Karpas-422 (cell line): ENCODE measurements around the gene PRSS1. TPM values are rescaled to one million over a fixed set of nuclear protein-coding genes. Genes with fewer than 3 reads are reported as not detected.
"Not testable (repeated sequence)": the region's sequence is repeated elsewhere in the genome, so short reads cannot be mapped to it uniquely, and the experiment has no call there.

Experiments used
- DNase-seq: peaks from one replicate; pipeline ENCODE4 v3.0.0-alpha.2; 2015
- H2AFZ ChIP-seq: fragments of 200-600 bp; sonication (generic); 2 replicates; pipeline ENCODE4 v1.6.1; 2014; ENCODE audit warnings: antibody characterized with exemption, low read length, mixed read lengths
- H3K27ac ChIP-seq: fragments of 200-600 bp; sonication (generic); 2 replicates; pipeline ENCODE4 v1.5.1; 2014; ENCODE audit warnings: mild to moderate bottlenecking, low read length, moderate library complexity
- H3K27me3 ChIP-seq: fragments of 200-600 bp; sonication (generic); 2 replicates; pipeline ENCODE4 v1.6.1; 2014; ENCODE audit warnings: low read length, mixed read lengths
- H3K36me3 ChIP-seq: fragments of 200-600 bp; sonication (generic); 2 replicates; pipeline ENCODE4 v1.6.1; 2014; ENCODE audit warnings: low read length, mixed read lengths; ENCODE audit not compliant: insufficient read depth
- H3K4me1 ChIP-seq: fragments of 200-600 bp; sonication (generic); 2 replicates; pipeline ENCODE4 v1.6.1; 2014; ENCODE audit warnings: mild to moderate bottlenecking, low read length, mixed read lengths
- H3K4me2 ChIP-seq: fragments of 200-600 bp; sonication (generic); 2 replicates; pipeline ENCODE4 v1.6.1; 2014; ENCODE audit warnings: low read length, low read depth, mild to moderate bottlenecking; ENCODE audit not compliant: poor library complexity, severe bottlenecking
- H3K4me3 ChIP-seq: fragments of 200-600 bp; sonication (generic); 2 replicates; pipeline ENCODE4 v1.5.1; 2014; ENCODE audit warnings: mild to moderate bottlenecking, antibody characterized with exemption, low read length, mixed read lengths
- H3K79me2 ChIP-seq: fragments of 200-600 bp; sonication (generic); 2 replicates; pipeline ENCODE4 v1.6.1; 2014; ENCODE audit warnings: mild to moderate bottlenecking, low read length, mixed read lengths
- H3K9ac ChIP-seq: fragments of 200-600 bp; sonication (generic); 2 replicates; pipeline ENCODE4 v1.6.0; 2014; ENCODE audit warnings: low read length
- H3K9me2 ChIP-seq: fragments of 200-600 bp; sonication (generic), shearing (Covaris generic); replicated peaks from 2 replicates; pipeline ENCODE4 v1.6.0; 2014; ENCODE audit warnings: mild to moderate bottlenecking, low read length, moderate library complexity; ENCODE audit not compliant: insufficient read depth
- H3K9me3 ChIP-seq: fragments of 300-700, 200-600 bp; sonication (generic); 2 replicates; pipeline ENCODE4 v1.6.1; 2014; ENCODE audit warnings: low read length, mixed read lengths
- H4K20me1 ChIP-seq: fragments of 200-600 bp; sonication (generic); 2 replicates; pipeline ENCODE4 v1.6.1; 2014; ENCODE audit warnings: mild to moderate bottlenecking, antibody characterized with exemption, low read length, low read depth; ENCODE audit not compliant: insufficient read depth
- total RNA-seq: library from RNA; depleted of rRNA; stranded (reverse); fragments of >200 nt; shearing (Covaris generic); gene quantifications from 2 replicates; pipeline ENCODE4 v1.2.3, GENCODE V29; 2014; ENCODE audit warnings: low replicate concordance; rRNA removed

The PRSS1 gene
- not detected in 2 replicates for total RNA-seq

DNA sequence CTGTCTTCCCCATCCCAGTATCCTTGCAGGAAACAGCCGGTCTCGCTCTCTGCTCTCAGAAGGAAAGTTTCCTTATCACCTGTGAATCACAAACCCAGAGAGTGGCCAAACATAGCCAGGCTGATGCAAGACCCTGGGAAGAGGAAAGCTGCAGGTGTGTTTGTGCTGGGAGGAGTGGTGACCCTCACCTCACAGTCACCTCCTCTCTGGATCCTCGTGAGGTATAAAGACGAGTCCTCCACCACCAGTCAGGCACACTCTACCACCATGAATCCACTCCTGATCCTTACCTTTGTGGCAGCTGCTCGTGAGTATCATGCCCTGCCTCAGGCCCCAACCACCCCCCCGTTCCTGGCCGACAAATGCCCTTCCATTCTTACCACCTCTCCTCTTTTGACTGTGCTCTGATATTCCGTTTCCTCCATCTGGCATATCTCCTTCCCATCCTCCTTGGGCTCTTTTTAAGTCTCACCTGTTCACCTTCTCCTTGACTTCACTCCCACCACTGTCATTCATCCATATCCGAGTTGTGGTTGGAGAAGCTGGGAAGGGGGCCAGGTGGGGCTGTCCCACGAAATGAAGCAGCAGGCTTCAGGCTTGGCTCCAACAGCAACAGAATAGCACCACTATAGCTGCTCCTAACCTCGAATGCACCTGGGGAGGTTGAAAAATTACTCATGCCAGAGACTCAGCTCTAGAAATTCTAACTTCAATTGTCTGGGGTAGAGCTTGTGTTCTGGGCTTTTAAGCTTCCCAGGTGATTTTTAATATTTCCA is at the start of gene PRSS1:
TSS of gene PRSS1 (plus strand) at position 255 of the 776 bp plus-strand sequence. CDS start at position 268, 13 bp downstream.
- DNase-seq: no peak
- no peaks in the 10 kb centered on the region for H3K9me3 ChIP-seq
- H3K27ac ChIP-seq: no peak within 1 kb of the TSS

DNA sequence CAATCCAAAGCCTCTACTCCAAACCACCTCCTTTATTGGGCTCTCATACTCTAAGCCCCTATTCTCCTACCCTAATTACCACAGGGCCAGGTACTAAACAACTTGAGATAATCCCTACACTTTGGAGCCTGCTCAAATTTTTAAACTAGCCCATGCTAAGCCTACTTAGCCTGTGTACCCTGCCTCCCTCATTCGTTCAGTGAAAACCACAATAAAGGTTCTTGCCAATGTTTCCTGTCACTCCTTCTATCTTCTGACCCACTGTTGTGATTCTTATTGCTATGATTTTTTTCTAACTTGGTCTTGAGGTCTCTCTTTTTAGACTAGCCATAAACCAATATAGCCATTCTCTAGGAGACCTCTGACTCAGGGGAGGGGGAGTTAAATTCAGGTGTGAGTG is 48.3 kb upstream of the PRSS1 start:
- not testable (repeated sequence) for H3K4me3 ChIP-seq, H3K9ac ChIP-seq, H3K4me1 ChIP-seq, H3K27ac ChIP-seq, H3K4me2 ChIP-seq, H3K9me2 ChIP-seq, H3K79me2 ChIP-seq, H4K20me1 ChIP-seq, H3K36me3 ChIP-seq, H3K27me3 ChIP-seq, H3K9me3 ChIP-seq, DNase-seq, H2AFZ ChIP-seq

More for the DNA sequence above, at the start of gene PRSS1:
- no peak within 1 kb of the TSS for H3K9ac ChIP-seq
- no peaks in the 10 kb centered on the region for H3K36me3 ChIP-seq
- H3K4me1 ChIP-seq: no peaks in the 10 kb centered on the region
- H3K9me2 ChIP-seq: no peaks in the 10 kb centered on the region
- no peaks in the 10 kb centered on the region for H3K27me3 ChIP-seq
- no peak within 1 kb of the TSS for H2AFZ ChIP-seq
- H3K79me2 ChIP-seq: no peaks in the 10 kb centered on the region
- H3K4me3 ChIP-seq: no peak within 1 kb of the TSS
- no peak within 1 kb of the TSS for H3K4me2 ChIP-seq
- no peaks in the 10 kb centered on the region for H4K20me1 ChIP-seq

DNA sequence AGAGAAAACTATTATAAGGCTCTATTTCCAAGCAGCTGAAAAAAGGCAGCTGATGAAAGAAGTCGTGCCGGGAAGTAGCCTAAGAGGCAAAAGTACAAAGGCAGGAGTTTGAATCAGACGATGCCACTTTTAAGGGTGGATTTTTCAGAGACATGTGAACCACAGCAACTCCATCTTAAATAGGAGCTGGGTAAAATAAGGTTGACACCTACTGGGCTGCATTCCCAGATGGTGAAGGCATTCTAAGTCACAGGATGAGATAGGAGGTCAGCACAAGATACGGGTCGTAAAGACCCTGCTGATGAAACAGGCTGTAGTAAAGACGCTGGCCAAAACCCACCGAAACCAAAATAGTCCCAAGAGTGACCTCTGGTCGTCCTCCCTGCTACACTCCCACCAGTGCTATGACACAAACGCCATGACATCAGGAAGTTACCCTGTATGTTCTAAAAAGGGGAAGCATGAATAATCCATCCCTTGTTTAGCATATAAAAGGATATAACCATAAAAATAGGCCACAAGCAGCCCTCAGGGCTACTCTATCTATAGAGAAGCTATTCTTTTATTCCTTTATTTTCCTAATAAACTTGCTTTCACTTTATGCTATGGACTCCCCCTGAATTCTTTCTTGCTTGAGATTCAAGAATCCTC is 45.5 kb upstream of the PRSS1 start:
- H4K20me1 ChIP-seq: no peaks in the 10 kb centered on the region
- no peaks in the 10 kb centered on the region for H3K9me3 ChIP-seq
- H3K4me2 ChIP-seq: no peak overlapping the region
- no peak overlapping the region for H3K9ac ChIP-seq
- no peak overlapping the region for H3K27ac ChIP-seq
- no peaks in the 10 kb centered on the region for H3K79me2 ChIP-seq
- no peaks in the 10 kb centered on the region for H3K36me3 ChIP-seq
- H3K9me2 ChIP-seq: no peaks in the 10 kb centered on the region
- no peak overlapping the region for H2AFZ ChIP-seq
- H3K27me3 ChIP-seq: no peaks in the 10 kb centered on the region
- no peak for DNase-seq
- no peak overlapping the region for H3K4me3 ChIP-seq
- H3K4me1 ChIP-seq: no peaks in the 10 kb centered on the region

DNA sequence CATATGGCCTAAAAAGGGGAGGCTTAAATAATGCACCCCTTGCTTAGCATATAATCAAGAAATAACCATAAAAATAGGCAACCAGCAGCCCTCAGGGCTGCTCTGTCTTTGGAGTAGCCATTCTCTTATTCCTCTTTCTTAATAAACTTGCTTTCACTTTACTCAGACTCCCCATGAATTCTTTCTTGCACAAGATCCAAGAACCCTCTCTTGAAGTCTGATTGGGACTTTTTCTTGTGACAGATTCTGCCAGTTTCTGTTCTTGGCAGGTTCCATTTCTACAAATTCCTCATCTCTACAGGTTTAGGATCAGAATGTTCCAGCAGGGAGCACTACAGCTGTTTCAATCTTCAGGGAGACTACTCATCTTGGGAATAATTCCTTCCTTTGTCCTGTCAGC is 40.5 kb upstream of the PRSS1 start:
- H3K4me1 ChIP-seq, H3K4me3 ChIP-seq, DNase-seq, H3K27me3 ChIP-seq, H3K9me3 ChIP-seq, H3K27ac ChIP-seq, H3K9me2 ChIP-seq, H3K36me3 ChIP-seq, H3K79me2 ChIP-seq, H2AFZ ChIP-seq, H3K9ac ChIP-seq, H3K4me2 ChIP-seq, H4K20me1 ChIP-seq: not testable (repeated sequence)

DNA sequence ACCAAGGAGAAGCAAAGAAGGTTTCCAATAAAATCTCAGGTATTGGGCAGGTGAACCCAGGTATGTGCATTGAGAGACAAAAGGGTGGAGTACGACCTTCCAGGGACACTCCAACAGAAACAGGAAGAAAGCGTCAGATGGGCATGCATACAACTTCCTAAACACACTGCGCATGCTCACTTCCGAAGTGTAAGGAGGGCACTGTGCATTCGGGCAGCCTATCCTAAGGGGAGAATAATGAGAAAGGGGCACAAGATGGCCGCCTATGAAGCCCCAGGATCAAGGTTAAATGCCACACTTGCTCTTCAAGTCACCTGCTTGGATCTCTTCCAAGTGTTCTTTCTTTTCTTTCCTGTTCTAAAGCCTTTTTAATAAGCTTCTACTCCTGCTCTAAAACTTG is 39.4 kb upstream of the PRSS1 start:
- Histone ChIP-seq H3K79me2 (no peaks in the 10 kb centered on the region), H3K9ac (no peak overlapping the region), H3K9me2 (no peaks in the 10 kb centered on the region), H3K4me3 (no peak overlapping the region), H3K27ac (no peak overlapping the region), H3K4me1 (no peaks in the 10 kb centered on the region), H3K4me2 (no peak overlapping the region), H3K9me3 (no peaks in the 10 kb centered on the region), H2AFZ (no peak overlapping the region), H3K36me3 (no peaks in the 10 kb centered on the region), H3K27me3 (no peaks in the 10 kb centered on the region), H4K20me1 (no peaks in the 10 kb centered on the region)
- DNase-seq: no peak

DNA sequence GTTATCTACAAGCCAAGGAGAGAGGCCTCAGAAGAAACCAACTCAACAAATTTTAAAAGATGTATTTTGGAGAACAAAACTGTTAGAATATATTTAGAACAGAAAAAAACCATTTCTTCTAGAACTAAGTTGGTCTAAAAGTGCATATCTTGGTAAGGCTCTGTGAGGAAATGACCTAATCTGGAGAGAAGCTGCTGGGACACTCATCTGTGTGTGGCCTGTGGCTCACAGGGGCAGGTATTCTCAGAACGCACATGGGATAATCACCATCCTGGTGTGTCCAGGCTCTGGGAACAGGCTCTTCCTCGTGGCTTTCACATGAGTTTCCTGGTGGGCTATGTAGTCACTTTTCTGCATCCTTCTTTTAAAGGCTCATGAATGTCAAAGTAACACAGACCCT is 38.1 kb upstream of the PRSS1 start:
- Histone ChIP-seq H3K9ac (no peak overlapping the region), H3K4me3 (no peak overlapping the region), H3K79me2 (no peaks in the 10 kb centered on the region), H3K9me3 (no peaks in the 10 kb centered on the region), H3K4me2 (no peak overlapping the region), H3K36me3 (no peaks in the 10 kb centered on the region), H3K27me3 (no peaks in the 10 kb centered on the region), H2AFZ (no peak overlapping the region), H4K20me1 (no peaks in the 10 kb centered on the region), H3K9me2 (no peaks in the 10 kb centered on the region), H3K4me1 (no peaks in the 10 kb centered on the region), H3K27ac (no peak overlapping the region)
- DNase-seq: no peak

DNA sequence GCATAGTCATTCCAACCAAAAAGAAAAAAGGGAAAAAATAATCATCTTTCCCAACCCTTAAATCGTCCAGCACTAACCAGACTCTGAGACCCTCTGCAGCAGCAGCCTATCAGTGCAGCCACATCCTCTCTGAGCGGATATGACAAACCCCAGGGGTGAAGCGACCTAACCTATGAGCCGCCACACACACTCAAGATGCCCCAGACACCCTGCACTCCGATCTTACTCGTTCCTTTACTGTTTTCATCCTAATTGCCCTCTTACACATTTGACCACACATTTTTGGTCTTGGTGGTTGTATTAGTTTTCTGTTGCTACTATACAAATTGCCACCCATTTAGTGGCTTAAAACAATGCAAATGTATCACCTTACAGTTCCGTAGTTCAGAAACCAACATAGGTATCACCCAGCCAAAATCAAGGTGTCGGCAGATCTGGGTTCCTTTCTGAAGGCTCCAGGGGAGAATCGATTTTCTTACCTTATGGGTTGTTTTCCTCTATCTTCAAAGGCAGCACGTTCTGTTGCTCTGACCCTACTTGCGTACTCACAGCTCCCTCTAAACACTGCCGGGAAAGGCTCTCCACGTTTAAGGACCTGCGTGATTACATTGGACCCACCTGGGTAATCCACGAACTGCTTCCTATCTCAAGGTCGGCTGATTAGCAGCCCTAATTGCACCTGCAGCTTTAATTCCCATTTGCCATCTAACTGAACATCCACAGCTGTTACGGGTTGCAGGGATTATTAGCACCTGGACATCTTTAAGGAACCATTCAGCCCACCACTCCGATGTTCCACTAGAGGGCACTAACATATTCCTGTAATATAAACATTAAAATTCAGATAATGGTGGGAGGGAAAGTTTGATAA is 37.3 kb upstream of the PRSS1 start:
- Histone ChIP-seq H2AFZ (no peak overlapping the region), H3K9me2 (no peaks in the 10 kb centered on the region), H3K27me3 (no peaks in the 10 kb centered on the region), H3K36me3 (no peaks in the 10 kb centered on the region), H3K9ac (no peak overlapping the region), H3K4me3 (no peak overlapping the region), H3K4me2 (no peak overlapping the region), H3K27ac (no peak overlapping the region), H3K9me3 (no peaks in the 10 kb centered on the region), H3K4me1 (no peaks in the 10 kb centered on the region), H3K79me2 (no peaks in the 10 kb centered on the region), H4K20me1 (no peaks in the 10 kb centered on the region)
- peak; percentile 75 for DNase-seq

DNA sequence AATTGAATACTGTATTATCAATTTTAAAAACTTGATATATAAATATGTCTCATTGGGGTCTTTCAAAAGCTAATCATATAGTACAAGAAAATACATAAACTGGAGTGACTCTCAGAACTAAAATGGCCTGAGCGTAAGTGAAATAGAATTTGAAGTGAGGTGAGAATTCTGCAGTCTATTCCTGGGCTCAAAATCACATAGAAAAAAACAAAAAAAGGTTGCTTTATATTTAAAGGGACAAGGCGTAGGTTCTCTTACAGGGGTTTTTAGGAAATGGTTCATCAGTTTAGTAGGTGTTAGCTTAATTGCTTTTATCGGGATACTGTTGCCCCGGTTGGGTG is 36.7 kb upstream of the PRSS1 start:
- H3K36me3 ChIP-seq: no peaks in the 10 kb centered on the region
- H3K9ac ChIP-seq: no peak overlapping the region
- no peak overlapping the region for H3K4me2 ChIP-seq
- H3K4me1 ChIP-seq: no peaks in the 10 kb centered on the region
- H3K9me3 ChIP-seq: no peaks in the 10 kb centered on the region
- H3K79me2 ChIP-seq: no peaks in the 10 kb centered on the region
- H2AFZ ChIP-seq: no peak overlapping the region
- H3K4me3 ChIP-seq: no peak overlapping the region
- no peak for DNase-seq
- no peaks in the 10 kb centered on the region for H3K9me2 ChIP-seq
- no peaks in the 10 kb centered on the region for H4K20me1 ChIP-seq
- H3K27ac ChIP-seq: no peak overlapping the region
- no peaks in the 10 kb centered on the region for H3K27me3 ChIP-seq
